SK-N-SH (cell line): ENCODE results near the gene WFDC11.
"Not testable (repeated sequence)": the region's sequence is repeated elsewhere in the genome, so short reads cannot be mapped to it uniquely, and the experiment has no call there.

ENCODE experiments used
- EP300 ChIP-seq, 2 experiments: IDR thresholded peaks; 2 replicates each; pipeline versions ENCODE4 v1.4.0 to v1.6.1; 2012; ENCODE audit warnings: borderline replicate concordance in 1 of 2, low read depth in 1 of 2, low read length in 1 of 2
- SIN3A ChIP-seq: IDR thresholded peaks from 2 replicates; pipeline ENCODE4 v1.6.1; 2012; ENCODE audit warnings: low read depth, mild to moderate bottlenecking, low read length, moderate library complexity, borderline replicate concordance
- TF ChIP-seq, protein P1 (sequence below): fragments of 200-600 bp; sonication (generic); IDR thresholded peaks from 2 replicates; pipeline ENCODE4 v1.6.1; 2017; ENCODE audit warnings: antibody characterized with exemption, mild to moderate bottlenecking, moderate library complexity
- TF ChIP-seq, protein P2 (sequence below): IDR thresholded peaks from 2 replicates; pipeline ENCODE4 v1.6.1; 2012; ENCODE audit warnings: mild to moderate bottlenecking, low read depth, low read length, moderate library complexity
- TF ChIP-seq, protein P3 (sequence below): IDR thresholded peaks from 2 replicates; pipeline ENCODE4 v1.4.0; 2012; ENCODE audit warnings: low read depth, borderline replicate concordance
- TF ChIP-seq, protein P4 (sequence below): fragments of 150-350 bp; IDR thresholded peaks from 2 replicates; pipeline ENCODE4 v1.6.1; 2016; ENCODE audit warnings: mild to moderate bottlenecking, low read depth, low read length
- TF ChIP-seq, protein P5 (sequence below): IDR thresholded peaks from 2 replicates; pipeline ENCODE4 v1.4.0; 2012; ENCODE audit warnings: low read depth

DNA sequence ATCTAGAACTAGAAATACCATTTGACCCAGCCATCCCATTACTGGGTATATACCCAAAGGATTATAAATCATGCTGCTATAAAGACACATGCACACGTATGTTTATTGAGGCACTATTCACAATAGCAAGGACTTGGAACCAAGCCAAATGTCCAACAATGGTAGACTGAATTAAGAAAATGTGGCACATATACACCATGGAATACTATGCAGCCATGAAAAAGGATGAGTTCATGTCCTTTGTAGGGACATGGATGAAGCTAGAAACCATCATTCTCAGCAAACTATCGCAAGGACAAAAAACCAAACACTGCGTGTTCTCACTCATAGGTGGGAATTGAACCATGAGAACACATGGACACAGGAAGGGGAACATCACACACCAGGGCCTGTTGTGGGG is 13.0 kb downstream of the WFDC11 start:
- TF ChIP-seq, protein P1, sequence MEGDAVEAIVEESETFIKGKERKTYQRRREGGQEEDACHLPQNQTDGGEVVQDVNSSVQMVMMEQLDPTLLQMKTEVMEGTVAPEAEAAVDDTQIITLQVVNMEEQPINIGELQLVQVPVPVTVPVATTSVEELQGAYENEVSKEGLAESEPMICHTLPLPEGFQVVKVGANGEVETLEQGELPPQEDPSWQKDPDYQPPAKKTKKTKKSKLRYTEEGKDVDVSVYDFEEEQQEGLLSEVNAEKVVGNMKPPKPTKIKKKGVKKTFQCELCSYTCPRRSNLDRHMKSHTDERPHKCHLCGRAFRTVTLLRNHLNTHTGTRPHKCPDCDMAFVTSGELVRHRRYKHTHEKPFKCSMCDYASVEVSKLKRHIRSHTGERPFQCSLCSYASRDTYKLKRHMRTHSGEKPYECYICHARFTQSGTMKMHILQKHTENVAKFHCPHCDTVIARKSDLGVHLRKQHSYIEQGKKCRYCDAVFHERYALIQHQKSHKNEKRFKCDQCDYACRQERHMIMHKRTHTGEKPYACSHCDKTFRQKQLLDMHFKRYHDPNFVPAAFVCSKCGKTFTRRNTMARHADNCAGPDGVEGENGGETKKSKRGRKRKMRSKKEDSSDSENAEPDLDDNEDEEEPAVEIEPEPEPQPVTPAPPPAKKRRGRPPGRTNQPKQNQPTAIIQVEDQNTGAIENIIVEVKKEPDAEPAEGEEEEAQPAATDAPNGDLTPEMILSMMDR, result not testable (repeated sequence)
- TF ChIP-seq SIN3A; EP300 (IDR thresholded peaks at IDR 0.05; ENCODE audit: borderline replicate concordance in 1 of 2, low read depth in 1 of 2, low read length in 1 of 2): not testable (repeated sequence)
- TF ChIP-seq, protein P2, sequence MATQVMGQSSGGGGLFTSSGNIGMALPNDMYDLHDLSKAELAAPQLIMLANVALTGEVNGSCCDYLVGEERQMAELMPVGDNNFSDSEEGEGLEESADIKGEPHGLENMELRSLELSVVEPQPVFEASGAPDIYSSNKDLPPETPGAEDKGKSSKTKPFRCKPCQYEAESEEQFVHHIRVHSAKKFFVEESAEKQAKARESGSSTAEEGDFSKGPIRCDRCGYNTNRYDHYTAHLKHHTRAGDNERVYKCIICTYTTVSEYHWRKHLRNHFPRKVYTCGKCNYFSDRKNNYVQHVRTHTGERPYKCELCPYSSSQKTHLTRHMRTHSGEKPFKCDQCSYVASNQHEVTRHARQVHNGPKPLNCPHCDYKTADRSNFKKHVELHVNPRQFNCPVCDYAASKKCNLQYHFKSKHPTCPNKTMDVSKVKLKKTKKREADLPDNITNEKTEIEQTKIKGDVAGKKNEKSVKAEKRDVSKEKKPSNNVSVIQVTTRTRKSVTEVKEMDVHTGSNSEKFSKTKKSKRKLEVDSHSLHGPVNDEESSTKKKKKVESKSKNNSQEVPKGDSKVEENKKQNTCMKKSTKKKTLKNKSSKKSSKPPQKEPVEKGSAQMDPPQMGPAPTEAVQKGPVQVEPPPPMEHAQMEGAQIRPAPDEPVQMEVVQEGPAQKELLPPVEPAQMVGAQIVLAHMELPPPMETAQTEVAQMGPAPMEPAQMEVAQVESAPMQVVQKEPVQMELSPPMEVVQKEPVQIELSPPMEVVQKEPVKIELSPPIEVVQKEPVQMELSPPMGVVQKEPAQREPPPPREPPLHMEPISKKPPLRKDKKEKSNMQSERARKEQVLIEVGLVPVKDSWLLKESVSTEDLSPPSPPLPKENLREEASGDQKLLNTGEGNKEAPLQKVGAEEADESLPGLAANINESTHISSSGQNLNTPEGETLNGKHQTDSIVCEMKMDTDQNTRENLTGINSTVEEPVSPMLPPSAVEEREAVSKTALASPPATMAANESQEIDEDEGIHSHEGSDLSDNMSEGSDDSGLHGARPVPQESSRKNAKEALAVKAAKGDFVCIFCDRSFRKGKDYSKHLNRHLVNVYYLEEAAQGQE, result not testable (repeated sequence)
- TF ChIP-seq, protein P3, sequence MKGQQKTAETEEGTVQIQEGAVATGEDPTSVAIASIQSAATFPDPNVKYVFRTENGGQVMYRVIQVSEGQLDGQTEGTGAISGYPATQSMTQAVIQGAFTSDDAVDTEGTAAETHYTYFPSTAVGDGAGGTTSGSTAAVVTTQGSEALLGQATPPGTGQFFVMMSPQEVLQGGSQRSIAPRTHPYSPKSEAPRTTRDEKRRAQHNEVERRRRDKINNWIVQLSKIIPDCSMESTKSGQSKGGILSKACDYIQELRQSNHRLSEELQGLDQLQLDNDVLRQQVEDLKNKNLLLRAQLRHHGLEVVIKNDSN, result not testable (repeated sequence)
- TF ChIP-seq, protein P4, sequence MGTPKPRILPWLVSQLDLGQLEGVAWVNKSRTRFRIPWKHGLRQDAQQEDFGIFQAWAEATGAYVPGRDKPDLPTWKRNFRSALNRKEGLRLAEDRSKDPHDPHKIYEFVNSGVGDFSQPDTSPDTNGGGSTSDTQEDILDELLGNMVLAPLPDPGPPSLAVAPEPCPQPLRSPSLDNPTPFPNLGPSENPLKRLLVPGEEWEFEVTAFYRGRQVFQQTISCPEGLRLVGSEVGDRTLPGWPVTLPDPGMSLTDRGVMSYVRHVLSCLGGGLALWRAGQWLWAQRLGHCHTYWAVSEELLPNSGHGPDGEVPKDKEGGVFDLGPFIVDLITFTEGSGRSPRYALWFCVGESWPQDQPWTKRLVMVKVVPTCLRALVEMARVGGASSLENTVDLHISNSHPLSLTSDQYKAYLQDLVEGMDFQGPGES, result not testable (repeated sequence)
- TF ChIP-seq, protein P5, sequence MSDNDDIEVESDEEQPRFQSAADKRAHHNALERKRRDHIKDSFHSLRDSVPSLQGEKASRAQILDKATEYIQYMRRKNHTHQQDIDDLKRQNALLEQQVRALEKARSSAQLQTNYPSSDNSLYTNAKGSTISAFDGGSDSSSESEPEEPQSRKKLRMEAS, result not testable (repeated sequence)
